Esophagus mucosa (tissue), 1 donor: ENCODE results near the gene GDF15. TPM values are rescaled to one million over a fixed set of nuclear protein-coding genes. Genes with fewer than 3 reads are reported as not detected.
"Not testable (repeated sequence)": the region's sequence is repeated elsewhere in the genome, so short reads cannot be mapped to it uniquely, and the experiment has no call there.

ENCODE experiments used
- ATAC-seq: fragments of 200-7000 bp; cut with Tn5 transposase; one replicate; pipeline ENCODE4 v1.9.1; 2020
- total RNA-seq: library from RNA; stranded (reverse); gene quantifications from one replicate; pipeline ENCODE4 v1.2.4, GENCODE V29; 2023
- donor health status: DM: yes; HTN: yes; CAD: no.

GDF15 gene
- 3.9 TPM for total RNA-seq

DNA sequence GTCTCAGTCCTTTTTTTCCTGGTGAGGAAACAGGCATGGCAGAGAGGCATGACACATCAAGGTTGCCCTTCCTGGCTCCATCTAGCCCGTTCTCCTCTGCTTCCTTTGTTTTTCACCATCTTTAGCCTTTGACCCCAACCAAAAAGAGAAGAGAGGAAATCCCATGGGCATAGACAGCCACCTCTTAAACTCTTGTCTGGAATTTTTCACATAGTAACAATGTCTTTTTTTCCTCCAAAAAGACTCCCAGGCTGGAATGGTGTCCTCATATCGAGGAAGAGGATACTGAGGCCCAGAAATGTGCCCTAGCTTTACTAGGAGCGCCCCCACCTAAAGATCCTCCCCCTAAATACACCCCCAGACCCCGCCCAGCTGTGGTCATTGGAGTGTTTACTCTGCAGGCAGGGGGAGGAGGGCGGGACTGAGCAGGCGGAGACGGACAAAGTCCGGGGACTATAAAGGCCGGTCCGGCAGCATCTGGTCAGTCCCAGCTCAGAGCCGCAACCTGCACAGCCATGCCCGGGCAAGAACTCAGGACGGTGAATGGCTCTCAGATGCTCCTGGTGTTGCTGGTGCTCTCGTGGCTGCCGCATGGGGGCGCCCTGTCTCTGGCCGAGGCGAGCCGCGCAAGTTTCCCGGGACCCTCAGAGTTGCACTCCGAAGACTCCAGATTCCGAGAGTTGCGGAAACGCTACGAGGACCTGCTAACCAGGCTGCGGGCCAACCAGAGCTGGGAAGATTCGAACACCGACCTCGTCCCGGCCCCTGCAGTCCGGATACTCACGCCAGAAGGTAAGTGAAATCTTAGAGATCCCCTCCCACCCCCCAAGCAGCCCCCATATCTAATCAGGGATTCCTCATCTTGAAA lies at the start of gene GDF15:
Gene GDF15 (plus strand): TSS at position 484 of the 868 bp plus-strand sequence. CDS start 32 bp downstream, at position 516.
- peak; percentile 34 for ATAC-seq

DNA sequence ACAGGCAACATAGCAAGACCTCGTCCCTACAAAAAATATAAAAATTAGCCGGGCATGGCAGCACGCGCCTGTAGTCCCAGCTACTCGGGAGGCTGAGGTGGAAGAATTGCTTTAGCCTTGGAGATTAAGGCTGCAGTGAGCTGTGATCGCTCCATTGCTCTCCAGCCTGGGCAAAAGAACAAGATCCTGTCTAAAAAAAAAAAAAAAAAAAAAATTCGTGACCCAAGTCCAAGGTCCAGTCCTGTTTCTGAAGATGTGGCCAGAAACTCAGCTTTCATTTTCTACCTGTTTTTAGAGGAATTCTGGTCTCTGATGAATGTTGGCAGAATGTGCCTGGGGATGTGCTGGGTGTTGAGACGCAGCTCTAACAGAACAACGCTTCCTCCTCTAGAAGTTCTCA lies 47.4 kb upstream of the GDF15 start:
- no peak for ATAC-seq

- peak; percentile 6 for ATAC-seq
Measured at GRCh38 chr19:18339723-18340122, 46.2 kb upstream of the GDF15 start.

DNA sequence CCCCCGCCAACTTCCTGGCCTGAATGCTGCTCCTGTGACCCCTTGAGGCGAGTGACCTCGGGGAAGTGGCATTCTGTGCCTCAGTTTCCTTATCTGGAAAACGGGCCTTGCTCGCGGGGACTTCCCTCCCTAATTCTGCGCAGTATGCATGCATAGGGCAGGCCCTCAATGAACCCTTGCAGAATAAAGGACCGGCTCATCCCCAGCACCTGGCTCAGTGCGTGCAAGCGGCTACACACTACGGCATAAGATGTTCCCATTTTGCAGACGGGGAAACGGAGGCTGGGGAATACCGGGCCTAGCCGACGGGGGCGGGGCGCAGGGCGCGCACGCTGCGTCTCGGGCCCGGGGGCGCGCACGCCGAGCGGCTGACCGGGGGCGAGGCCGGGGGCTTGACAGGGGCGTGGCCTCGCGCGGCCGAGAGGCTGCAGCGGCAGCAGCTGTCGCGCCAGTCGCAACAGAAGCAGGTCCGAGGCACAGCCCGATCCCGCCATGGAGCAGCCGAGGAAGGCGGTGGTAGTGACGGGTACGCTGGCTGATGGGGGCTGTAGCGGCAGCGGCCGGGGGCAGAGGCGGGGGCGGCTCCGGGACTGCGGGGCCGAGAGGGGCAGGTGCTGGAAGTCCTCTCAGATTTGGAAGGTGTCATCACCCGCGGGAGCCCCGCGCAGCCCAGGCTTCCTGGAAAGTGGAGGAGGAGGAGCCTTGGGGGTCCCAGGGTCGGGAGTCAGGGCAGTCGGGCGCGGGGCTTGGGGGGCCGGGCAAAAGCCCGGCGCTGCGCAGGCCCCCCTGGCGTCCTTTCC lies 45.6 kb upstream of the GDF15 start, which contains the start of gene PGPEP1:
Gene PGPEP1 (plus strand): TSS at position 409 of the 800 bp plus-strand sequence. CDS start 84 bp downstream, at position 493.
- peak; percentile 59 for ATAC-seq

DNA sequence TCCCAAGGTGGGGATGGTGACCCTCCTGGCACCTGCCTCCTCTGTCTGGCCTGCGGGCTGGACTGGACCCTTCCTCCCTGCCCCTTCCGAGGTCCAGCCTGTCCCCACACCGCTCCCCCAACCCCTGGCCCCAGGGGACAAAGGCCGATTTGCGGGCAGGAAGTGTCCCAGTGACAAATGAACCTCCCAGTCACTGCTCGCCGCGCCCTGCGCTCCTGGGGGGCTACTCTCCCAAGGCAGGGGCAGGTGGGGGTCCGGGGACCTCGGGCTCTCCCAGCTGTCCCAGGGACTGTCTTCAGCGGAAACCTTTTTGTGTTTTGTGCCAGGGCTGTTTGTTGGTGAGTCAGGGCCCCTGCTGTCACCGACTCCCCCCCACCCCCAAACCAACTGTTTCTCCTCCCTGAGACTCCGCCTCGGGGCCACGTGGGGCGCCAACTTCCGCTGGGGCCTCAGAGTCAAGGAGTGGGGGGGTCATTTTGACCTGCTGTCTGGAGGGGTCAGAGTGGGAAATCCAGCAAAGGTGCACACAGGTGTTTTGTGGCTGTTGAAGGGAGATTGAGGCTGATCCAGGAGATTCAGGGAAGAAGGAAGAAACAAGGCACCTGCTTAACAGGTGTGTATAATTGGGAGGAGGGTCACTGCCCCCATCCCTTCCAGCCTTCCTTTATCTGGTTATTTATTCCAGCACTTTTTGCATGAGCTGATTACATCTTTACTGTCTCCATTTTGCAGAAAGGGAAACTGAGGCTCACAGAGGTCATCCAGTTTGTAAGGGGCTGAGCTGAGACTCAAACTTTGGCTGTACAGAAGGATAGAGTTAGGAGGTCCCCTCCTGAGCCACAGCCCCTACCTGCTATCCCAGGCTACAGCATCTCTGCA lies 44.7 kb upstream of the GDF15 start:
- peak; percentile 46 for ATAC-seq

DNA sequence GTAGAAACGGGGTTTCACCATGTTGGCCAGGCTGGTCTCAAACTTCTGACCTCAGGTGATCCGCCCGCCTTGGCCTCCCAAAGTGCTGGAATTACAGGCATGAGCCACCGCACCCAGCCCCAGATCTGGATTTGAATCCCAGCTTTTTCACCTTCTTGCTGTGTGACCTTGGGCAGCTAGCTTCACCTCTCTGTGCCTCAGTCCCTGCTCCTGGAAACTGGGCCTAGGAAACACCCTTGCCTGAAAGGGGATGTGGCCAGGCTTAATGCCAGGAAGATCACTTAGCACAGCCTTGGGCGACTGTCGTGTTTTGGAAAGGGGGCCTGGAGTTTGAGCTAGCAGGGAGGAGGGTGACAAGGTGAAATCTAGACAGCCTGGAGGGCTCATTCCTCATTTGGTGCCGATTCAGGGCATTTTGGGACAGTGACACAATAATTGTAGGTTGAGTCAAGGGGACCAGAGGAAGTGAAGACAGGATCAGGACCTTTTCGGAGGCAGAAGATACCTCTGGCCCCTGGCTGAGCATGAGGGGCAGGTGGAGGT lies 43.8 kb upstream of the GDF15 start:
- ATAC-seq: no peak

DNA sequence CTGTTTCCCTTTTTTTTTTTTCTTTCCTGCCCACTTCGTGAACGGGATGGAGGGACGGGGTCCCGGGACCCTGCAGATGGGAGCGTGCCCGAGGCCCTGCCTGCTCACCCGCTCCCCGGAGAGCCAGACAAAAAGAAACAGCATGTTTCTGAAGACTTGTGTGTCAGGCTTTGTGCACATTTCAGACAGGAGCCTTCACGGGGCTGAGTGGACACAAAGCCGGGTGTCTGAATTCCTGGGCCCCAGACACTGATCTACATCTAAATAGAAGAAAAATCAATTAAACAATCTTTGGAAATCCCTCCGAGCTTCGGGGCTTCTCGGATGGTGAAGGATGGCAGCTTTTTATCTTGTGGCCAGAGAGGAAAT lies 41.4 kb upstream of the GDF15 start:
- ATAC-seq: no peak

DNA sequence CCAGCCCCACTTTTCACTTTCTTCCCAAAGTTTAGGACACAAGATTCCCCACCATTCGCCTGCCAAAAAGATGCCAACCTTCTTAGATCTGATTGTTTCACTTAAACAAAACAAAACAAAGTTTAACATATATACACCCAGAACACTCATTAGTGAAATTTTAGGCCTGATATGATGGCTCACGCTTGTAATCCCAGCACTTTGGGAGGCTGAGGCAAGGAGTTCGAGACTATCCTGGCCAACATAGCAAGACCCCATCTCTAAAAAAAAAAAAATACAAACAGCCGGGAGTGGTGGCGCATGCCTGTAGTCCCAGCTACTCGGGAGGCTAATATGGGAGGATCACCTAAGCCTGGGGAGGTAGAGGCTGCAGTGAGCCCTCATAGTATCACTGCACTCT lies 40.7 kb upstream of the GDF15 start:
- ATAC-seq: no peak

DNA sequence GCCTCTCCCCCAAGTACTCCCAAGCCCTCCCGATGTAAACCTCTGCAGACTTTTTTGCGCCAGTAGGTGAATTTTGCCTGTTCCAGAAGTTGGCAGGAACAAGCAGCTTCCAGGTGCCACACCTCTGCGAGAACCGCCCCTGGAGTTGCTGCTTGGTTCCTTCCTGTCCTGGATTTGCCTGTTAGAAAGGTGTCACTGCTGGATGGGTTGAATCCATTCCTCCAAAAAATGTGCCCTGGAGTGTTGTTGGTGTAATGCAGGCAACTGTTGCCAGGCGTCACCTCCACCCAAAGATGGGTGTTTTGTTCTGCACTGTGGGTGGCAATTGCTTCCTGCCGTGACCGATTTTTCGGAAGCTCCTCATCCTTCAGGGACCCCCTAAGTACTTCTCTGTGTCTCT lies 39.9 kb upstream of the GDF15 start:
- peak; percentile 53 for ATAC-seq

DNA sequence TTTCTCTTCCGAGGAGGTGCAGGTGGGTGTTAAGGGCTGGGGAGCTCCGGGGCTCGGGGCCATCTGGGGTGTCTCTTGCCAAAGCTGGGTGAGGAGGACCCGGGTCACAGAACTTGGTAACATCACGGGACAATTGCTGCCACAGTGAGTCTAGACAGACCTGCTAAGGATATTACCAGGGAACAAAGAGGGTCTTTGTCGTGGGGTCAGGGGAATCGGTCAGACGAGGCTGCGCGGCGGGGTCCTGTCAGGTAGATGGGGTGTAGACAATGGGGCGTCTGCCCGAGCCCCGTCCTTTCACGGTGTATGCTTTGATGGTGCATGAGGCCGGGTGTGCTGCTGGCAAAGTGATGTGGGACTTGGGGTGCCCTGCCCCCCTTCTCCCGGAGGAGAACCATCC lies 37.8 kb upstream of the GDF15 start:
- ATAC-seq: no peak

DNA sequence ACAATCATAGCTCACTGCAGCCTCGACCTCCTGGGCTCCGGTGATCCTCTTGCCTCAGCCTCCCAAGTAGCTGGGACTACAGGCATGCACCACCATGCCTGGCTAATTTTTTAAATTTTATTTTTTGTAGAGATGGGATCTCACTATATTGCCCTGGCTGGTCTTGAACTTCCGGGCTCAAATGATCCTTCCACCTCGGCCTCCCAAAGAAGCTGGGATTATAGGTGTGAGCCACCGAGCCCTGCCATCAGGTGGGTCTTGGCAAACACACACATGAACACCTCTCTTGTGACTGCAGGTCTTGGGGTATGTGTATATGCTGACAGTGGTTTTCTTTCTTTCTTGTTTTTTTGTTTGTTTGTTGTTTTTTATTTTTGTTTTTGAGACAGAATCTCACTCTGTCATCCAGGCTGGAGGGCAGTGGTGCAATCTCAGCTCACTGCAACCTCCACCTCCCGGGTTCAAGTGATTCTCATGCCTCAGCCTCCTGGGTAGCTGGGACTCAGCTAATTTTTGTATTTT lies 37.1 kb upstream of the GDF15 start:
- not testable (repeated sequence) for ATAC-seq

DNA sequence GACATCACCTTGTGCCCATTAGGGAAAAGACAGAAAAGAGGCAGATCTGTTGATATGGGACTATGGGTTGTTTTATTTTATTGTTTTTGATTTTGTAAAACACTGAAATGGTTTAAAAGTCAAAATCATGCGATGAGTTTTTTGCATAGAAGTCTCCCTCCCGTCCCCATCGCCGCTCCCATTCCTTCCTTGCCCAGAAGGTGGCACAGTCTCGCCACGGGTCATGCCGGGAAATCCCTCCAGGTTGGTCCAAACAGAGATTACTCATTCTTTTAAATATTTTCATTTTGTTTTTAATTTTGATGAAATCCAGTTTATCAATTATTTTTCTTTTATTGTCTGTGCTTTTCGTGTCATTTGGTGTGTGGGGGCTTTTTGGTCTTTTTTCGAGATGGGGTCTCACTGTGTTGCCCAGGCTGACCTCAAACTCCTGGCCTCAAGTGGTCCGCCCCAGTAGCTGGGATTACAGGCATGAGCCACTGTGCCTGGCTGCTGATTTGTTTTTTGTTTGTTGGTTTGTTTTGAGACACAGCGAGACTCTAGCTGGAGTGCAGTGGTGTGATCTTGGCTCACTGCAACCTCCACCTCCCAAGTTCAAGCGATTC lies 36.3 kb upstream of the GDF15 start:
- peak; percentile 58 for ATAC-seq

GRCh38 chr19:18350490-18350889 lies 35.5 kb upstream of the GDF15 start:
- no peak for ATAC-seq

DNA sequence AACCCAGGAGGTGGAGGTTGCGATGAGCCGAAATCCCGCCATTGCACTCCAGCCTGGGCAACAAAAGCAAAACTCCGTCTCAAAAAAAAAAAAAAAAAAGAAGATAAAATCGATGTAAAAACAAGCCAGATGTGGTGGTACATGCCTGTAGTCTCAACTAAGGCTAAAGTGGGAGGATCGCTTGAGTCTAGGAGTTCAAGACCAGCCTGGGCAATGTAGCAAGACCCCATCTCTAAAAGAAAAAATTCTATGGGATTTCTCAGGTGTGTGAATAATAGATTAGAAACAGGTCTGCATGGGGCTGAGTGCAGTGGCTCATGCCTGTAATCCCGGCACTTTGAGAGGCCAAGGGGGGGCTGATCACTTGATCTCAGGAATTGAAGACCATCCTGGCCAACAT lies 34.4 kb upstream of the GDF15 start:
- ATAC-seq: no peak

DNA sequence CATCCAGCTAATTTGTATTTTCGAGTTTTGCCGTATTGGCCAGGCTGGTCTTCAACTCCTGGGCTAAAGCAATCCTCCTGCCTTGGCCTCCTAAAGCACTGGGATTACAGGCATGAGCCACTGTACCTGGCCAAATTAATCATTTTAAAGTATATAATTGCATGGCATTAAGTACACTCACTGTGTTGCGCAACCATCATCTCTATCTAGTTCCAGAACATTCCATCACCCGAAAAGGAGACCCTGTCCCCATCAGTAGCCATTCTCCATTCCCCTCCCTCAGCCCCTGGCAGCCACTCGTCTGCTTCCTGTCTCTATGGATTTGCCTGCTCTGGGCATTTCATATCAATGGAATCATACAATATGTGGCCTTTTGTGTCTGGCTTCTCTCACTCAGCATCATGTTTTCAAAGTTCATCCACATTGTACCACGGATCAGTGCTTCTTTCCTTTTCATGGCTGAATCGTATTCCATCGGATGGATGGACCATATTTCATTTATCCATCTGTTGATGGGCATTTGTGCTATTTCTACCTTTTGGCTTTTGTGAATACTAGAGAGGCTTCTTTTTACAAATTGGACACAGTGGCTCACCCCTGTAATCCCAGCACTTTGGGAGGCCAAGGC lies 32.5 kb upstream of the GDF15 start:
- ATAC-seq: no peak

DNA sequence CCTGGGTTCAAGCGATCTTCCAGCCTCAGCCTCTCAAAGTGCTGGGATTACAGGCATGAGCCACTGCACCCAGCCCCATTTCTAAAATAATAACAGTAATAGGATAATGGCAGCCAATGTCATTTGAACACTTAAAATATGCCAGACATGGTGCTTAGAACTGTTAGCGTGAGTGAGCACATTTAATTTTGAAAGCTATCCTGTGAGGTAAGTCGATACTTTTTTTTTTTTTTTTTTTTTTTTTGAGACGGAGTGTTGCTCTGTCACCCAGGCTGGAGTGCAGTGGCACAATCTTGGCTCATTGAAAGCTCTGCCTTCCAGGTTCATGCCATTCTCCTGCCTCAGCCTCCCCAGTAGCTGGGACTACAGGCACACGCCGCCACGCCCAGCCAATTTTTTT lies 31.2 kb upstream of the GDF15 start:
- not testable (repeated sequence) for ATAC-seq

GRCh38 chr19:18357041-18357440 lies 28.9 kb upstream of the GDF15 start:
- no peak for ATAC-seq

DNA sequence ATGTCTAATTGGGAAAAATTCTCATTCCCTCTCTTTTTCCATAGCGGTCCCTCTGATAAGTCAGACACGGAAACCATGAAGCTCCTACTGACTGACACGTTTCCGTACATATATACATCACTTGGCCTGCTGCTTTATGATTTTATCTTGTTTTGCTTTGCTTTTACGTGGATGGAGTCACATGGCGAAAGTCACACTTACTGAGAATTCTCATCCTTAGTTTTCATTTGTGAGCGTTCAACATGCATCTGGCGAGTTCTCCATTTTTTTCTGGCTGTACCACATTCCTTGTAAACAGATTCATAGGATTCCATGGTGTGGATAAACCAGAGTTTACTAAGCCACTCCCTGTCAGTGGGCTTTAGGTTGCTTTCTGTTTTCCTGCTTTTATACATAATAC lies 24.3 kb upstream of the GDF15 start:
- no peak for ATAC-seq

- ATAC-seq: no peak
Measured at GRCh38 chr19:18362934-18363542, 22.9 kb upstream of the GDF15 start.

GRCh38 chr19:18363787-18364186 lies 22.2 kb upstream of the GDF15 start:
- no peak for ATAC-seq
